Lung (tissue), 12 donors: ENCODE results near the gene PRR16. TPM values are rescaled to one million over a fixed set of nuclear protein-coding genes. Genes with fewer than 3 reads are reported as not detected.
"Not testable (repeated sequence)": the region's sequence is repeated elsewhere in the genome, so short reads cannot be mapped to it uniquely, and the experiment has no call there.

Experiments
- ATAC-seq: fragments of 200-7000 bp; cut with Tn5 transposase; one replicate; pipeline ENCODE4 v1.9.1; 2020; ENCODE audit warnings: moderate number of reproducible peaks; ENCODE audit not compliant: insufficient read depth, low FRiP score
- DNase-seq, 3 donors: peaks; one replicate each; pipeline ENCODE4 v3.0.0-alpha.2; 2013 to 2017
- H3K27ac ChIP-seq, 2 donors: one replicate each; pipeline ENCODE4 v1.5.1; 2013; ENCODE audit warnings: mild to moderate bottlenecking in 2 of 2, moderate library complexity in 2 of 2, control low read depth in 1 of 2, inconsistent platforms in 1 of 2, low read depth in 1 of 2, low read length in 1 of 2
- H3K27me3 ChIP-seq, 3 donors: one replicate each; pipeline ENCODE4 v1.5.1; 2013; ENCODE audit warnings: low read length in 2 of 3; ENCODE audit not compliant: control insufficient read depth in 3 of 3, insufficient read depth in 3 of 3
- H3K36me3 ChIP-seq, 4 donors: one replicate each; pipeline ENCODE4 v1.5.1; 2013; ENCODE audit warnings: low read length in 4 of 4, mild to moderate bottlenecking in 1 of 4, moderate library complexity in 1 of 4; ENCODE audit not compliant: control insufficient read depth in 4 of 4, insufficient read depth in 4 of 4
- H3K4me1 ChIP-seq, 5 donors: one replicate each; pipeline ENCODE4 v1.5.1; 2013; ENCODE audit warnings: low read length in 5 of 5, mild to moderate bottlenecking in 2 of 5, moderate library complexity in 1 of 5; ENCODE audit not compliant: control insufficient read depth in 5 of 5, insufficient read depth in 5 of 5
- H3K4me3 ChIP-seq: one replicate; pipeline ENCODE4 v1.5.1; 2013; ENCODE audit warnings: mild to moderate bottlenecking, control low read depth, moderate library complexity
- H3K9ac ChIP-seq, 2 donors: one replicate each; pipeline ENCODE4 v1.5.1; 2013; ENCODE audit warnings: low read length in 2 of 2, control low read depth in 1 of 2; ENCODE audit not compliant: insufficient read depth in 1 of 2
- H3K9me3 ChIP-seq, 4 donors: one replicate each; pipeline ENCODE4 v1.5.1; 2013; ENCODE audit warnings: low read length in 3 of 4, mild to moderate bottlenecking in 1 of 4, moderate library complexity in 1 of 4; ENCODE audit not compliant: control insufficient read depth in 4 of 4, insufficient read depth in 3 of 4
- CTCF ChIP-seq: IDR thresholded peaks from 2 replicates; pipeline ENCODE4 v1.5.1; 2012; ENCODE audit warnings: mild to moderate bottlenecking; ENCODE audit errors: control extremely low read depth, extremely low read depth
- WGBS, 2 donors: extraction: QIAGEN DNeasy Blood & Tissue Kit; methylation state at CpG; one replicate each; pipeline ENCODE4 v1.1.7; 2013; 5-methylcytosine and 5-hydroxymethylcytosine counted together
- polyA plus RNA-seq, 2 donors: library from polyadenylated mRNA; stranded (reverse); fragments of 200-250 nt; gene quantifications; one replicate each; pipeline ENCODE4 v1.2.1, GENCODE V29; 2013
- total RNA-seq, 2 donors: library from RNA; depleted of rRNA in 1 of 2; stranded (reverse); fragments of >200 nt in 1 of 2; gene quantifications; one replicate each; pipeline ENCODE4 v1.2.1, GENCODE V29; 2014 to 2021
- donor health status: control.
- donor health status: control.
- donor health status: Bipolar disorder and iron deficiency.
- donor health status: healthy.
- donor health status: DM: yes; HTN: yes; CAD: no.

PRR16 gene
- total and polyA plus RNA-seq, 4 donors, result 1.1 to 6.6 (median 5.9) TPM

GRCh38 chr5:120457839-120458507 lies 6.1 kb upstream of the PRR16 start:
- peak; percentile 24 for ATAC-seq
- peak; percentile 36 for TF ChIP-seq CTCF
- no peaks in the 10 kb centered on the region for H3K36me3 ChIP-seq
- peaks cover 0 to 20% (median 8%) of the 10 kb centered on the region in 5 donors for H3K4me1 ChIP-seq
- no peak overlapping the region for H3K9ac ChIP-seq
- 60 to 61% methylated on average over 20 of the region's 20 CpGs for WGBS, 2 donors
- DNase-seq, result peak; percentile 21 to 56 (median 41)
- no peaks in the 10 kb centered on the region for H3K9me3 ChIP-seq
- H3K27ac ChIP-seq, result no peak overlapping the region
- H3K27me3 ChIP-seq, result peaks cover 0 to 2% (median 0%) of the 10 kb centered on the region in 3 donors
- H3K4me3 ChIP-seq, result peak overlapping the region; percentile 8

- H3K27ac ChIP-seq, H3K9ac ChIP-seq, H3K36me3 ChIP-seq, DNase-seq, H3K27me3 ChIP-seq, H3K4me3 ChIP-seq, ATAC-seq, H3K9me3 ChIP-seq: not testable (repeated sequence)
- peaks cover 0 to 25% (median 8%) of the 10 kb centered on the region in 5 donors for H3K4me1 ChIP-seq
- 56 to 62% methylated on average over 2 of the region's 2 CpGs for WGBS, 2 donors
Observed at GRCh38 chr5:120458508-120458847, 5.6 kb upstream of the PRR16 start.

GRCh38 chr5:120461251-120461650 lies 2.8 kb upstream of the PRR16 start:
- Histone ChIP-seq H3K4me1 (peaks cover 0 to 13% (median 5%) of the 10 kb centered on the region in 5 donors), H3K27ac (no peak overlapping the region), H3K36me3 (no peaks in the 10 kb centered on the region), H3K27me3 (peaks cover 0 to 2% (median 0%) of the 10 kb centered on the region in 3 donors), H3K9ac (no peak overlapping the region), H3K9me3 (peaks cover 0 to 1% (median 0%) of the 10 kb centered on the region in 4 donors), H3K4me3 (no peak overlapping the region)
- WGBS, 2 donors, result 85 to 92% methylated on average over 2 of the region's 2 CpGs
- ATAC-seq (no peak), DNase-seq (peak in 2 of 3 donors; percentile 56 to 69)
- no peak for TF ChIP-seq CTCF

DNA sequence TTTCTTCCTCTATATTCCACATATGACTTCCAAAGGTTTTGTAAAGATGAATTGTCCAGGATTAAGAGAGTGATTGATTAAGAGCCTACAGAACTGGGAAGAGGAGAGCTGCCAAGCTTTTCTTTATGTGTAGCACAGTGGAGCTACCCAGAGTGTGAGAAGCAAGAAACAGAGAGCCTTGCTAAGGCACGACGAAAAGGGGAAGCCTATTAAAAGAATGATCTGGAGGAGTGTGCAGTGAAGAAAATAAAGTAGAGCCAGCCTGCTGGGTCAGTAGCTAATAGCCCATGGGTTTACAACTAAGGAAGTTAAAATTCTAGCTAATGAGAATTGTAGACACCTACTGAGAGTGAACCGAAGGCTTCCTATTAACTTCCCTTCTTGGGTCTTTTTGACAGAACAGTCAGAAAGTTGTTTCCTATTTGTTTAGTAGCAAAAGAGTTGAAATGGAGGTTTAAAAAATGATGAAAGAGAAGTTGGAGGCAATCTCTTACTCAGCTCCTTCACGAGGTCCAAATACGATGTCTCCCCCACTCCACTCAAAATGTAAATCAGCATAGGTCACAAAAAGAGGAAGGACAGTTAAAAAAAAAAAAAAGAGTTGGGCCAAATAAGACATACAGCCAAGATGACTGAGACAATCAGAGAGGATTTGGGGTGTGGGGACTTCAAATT lies 957 bp upstream of the PRR16 start:
- ATAC-seq (no peak), DNase-seq (peak in 1 of 3 donors; percentile 20)
- H3K27ac ChIP-seq, result no peak overlapping the region
- H3K27me3 ChIP-seq, result peaks cover 0 to 3% (median 2%) of the 10 kb centered on the region in 3 donors
- peaks cover 0 to 1% (median 0%) of the 10 kb centered on the region in 4 donors for H3K9me3 ChIP-seq
- peak overlapping the region in 1 of 2 donors; percentile 89 for H3K9ac ChIP-seq
- H3K4me3 ChIP-seq, result no peak overlapping the region
- no peaks in the 10 kb centered on the region for H3K36me3 ChIP-seq
- 20 to 33% methylated on average over 5 of the region's 5 CpGs for WGBS, 2 donors
- no peak for TF ChIP-seq CTCF
- H3K4me1 ChIP-seq, result peaks cover 0 to 16% (median 3%) of the 10 kb centered on the region in 5 donors
